SW480 (cell line): ENCODE measurements around the gene CD72.
"Not testable (repeated sequence)": the region's sequence is repeated elsewhere in the genome, so short reads cannot be mapped to it uniquely, and the experiment has no call there.

Experiments
- DNase-seq: peaks from one replicate; pipeline ENCODE4 v3.0.0-alpha.2; 2016; ENCODE audit warnings: low spot score

Gene CD72

GRCh38 chr9:35616681-35617459 is 1.3 kb downstream of the CD72 start:
- DNase-seq = peak; percentile 18

- DNase-seq = no peak
Observed at GRCh38 chr9:35615981-35616680, 2.1 kb downstream of the CD72 start.

- DNase-seq = no peak
Observed at GRCh38 chr9:35612843-35613242, 5.4 kb downstream of the CD72 start.

- DNase-seq = not testable (repeated sequence)
Observed at GRCh38 chr9:35612066-35612465, 6.1 kb downstream of the CD72 start.

- peak; percentile 44 for DNase-seq
Observed at GRCh38 chr9:35611230-35611797, 6.9 kb downstream of the CD72 start.

- DNase-seq = no peak
Observed at GRCh38 chr9:35609820-35610163, 8.4 kb downstream of the CD72 start.

GRCh38 chr9:35609001-35609819 is 9.0 kb downstream of the CD72 start:
- DNase-seq = no peak

GRCh38 chr9:35608221-35608620 is 10.0 kb downstream of the CD72 start:
- DNase-seq = no peak

- no peak for DNase-seq
Observed at GRCh38 chr9:35606726-35607125, 11.5 kb downstream of the CD72 start.

GRCh38 chr9:35606138-35606504 is 12.1 kb downstream of the CD72 start:
- peak; percentile 25 for DNase-seq

GRCh38 chr9:35605351-35606137 is 12.7 kb downstream of the CD72 start:
- DNase-seq = peak; percentile 14

GRCh38 chr9:35604578-35605350 is 13.4 kb downstream of the CD72 start, which contains the start of gene TESK1:
TSS of gene TESK1 (plus strand) at chr9:35605262. CDS start at chr9:35605620, 358 bp downstream.
- peak; percentile 83 for DNase-seq

- DNase-seq = peak; percentile 99
Observed at GRCh38 chr9:35603986-35604577, 14.1 kb downstream of the CD72 start.

- DNase-seq = no peak
Observed at GRCh38 chr9:35603506-35603985, 14.7 kb downstream of the CD72 start.

- no peak for DNase-seq
Observed at GRCh38 chr9:35599763-35600604, 18.2 kb downstream of the CD72 start.

- no peak for DNase-seq
Observed at GRCh38 chr9:35598866-35599590, 19.2 kb downstream of the CD72 start.

GRCh38 chr9:35596907-35597306 is 21.3 kb downstream of the CD72 start:
- DNase-seq = not testable (repeated sequence)

GRCh38 chr9:35594471-35594870 is 23.7 kb downstream of the CD72 start:
- no peak for DNase-seq

- DNase-seq = no peak
Observed at GRCh38 chr9:35593581-35593980, 24.6 kb downstream of the CD72 start.
